ENCODE data around the gene SFXN3. TPM values are rescaled to one million over a fixed set of nuclear protein-coding genes. Genes with fewer than 3 reads are reported as not detected.

Gene SFXN3
- total RNA-seq, 4 donors from 2014 or later = 3.9 to 30.7 (median 9.4) TPM

- H3K4me1 ChIP-seq = peaks cover 11 to 39% (median 13%) of the 10 kb centered on the region in 3 donors
- H3K27ac ChIP-seq = no peak overlapping the region
- intact Hi-C loops (cut with DNase I) = no loop called here
- WGBS, 2 donors = 69 to 73% methylated on average over 8 to 10 of the region's 10 CpGs
- H3K27me3 ChIP-seq = no peaks in the 10 kb centered on the region
- no peak for DNase-seq
- no peak overlapping the region for H3K4me3 ChIP-seq
- TF ChIP-seq POLR2A (IDR thresholded peaks at IDR 0.05) (no peak), CTCF (IDR thresholded peaks at IDR 0.05) (no peak)
- peaks cover 6 to 59% (median 37%) of the 10 kb centered on the region in 3 donors for H3K36me3 ChIP-seq
- no peaks in the 10 kb centered on the region for H3K9me3 ChIP-seq
These were observed 5.1 kb downstream of the SFXN3 start for GRCh38 chr10:101035916-101036702.

GRCh38 chr10:101036726-101037125 lies 5.7 kb downstream of the SFXN3 start:
- intact Hi-C loops (cut with DNase I) = no loop called here
- 75 to 100% methylated on average over 1 to 2 of the region's 7 CpGs for WGBS, 2 donors
- H3K36me3 ChIP-seq = peaks cover 6 to 59% (median 37%) of the 10 kb centered on the region in 3 donors

GRCh38 chr10:101038484-101038883 lies 7.5 kb downstream of the SFXN3 start:
- H3K9me3 ChIP-seq = no peaks in the 10 kb centered on the region
- 78 to 85% methylated on average over 5 of the region's 5 CpGs for WGBS, 2 donors
- intact Hi-C loops (cut with DNase I) = no loop called here
- TF ChIP-seq CTCF (IDR thresholded peaks at IDR 0.05) = no peak
- TF ChIP-seq POLR2A (IDR thresholded peaks at IDR 0.05) = no peak
- H3K4me3 ChIP-seq = no peak overlapping the region
- no peak for DNase-seq
- H3K27ac ChIP-seq = no peak overlapping the region
- H3K36me3 ChIP-seq = peaks cover 6 to 59% (median 37%) of the 10 kb centered on the region in 3 donors
- peaks cover 10 to 36% (median 17%) of the 10 kb centered on the region in 3 donors for H3K4me1 ChIP-seq
- no peaks in the 10 kb centered on the region for H3K27me3 ChIP-seq

More at GRCh38 chr10:101036726-101037125, 5.7 kb downstream of the SFXN3 start:
- H3K4me1 ChIP-seq = peaks cover 10 to 39% (median 13%) of the 10 kb centered on the region in 3 donors
- H3K4me3 ChIP-seq = no peak overlapping the region
- TF ChIP-seq POLR2A (IDR thresholded peaks at IDR 0.05) = no peak
- no peaks in the 10 kb centered on the region for H3K9me3 ChIP-seq
- no peak for DNase-seq
- no peak overlapping the region for H3K27ac ChIP-seq
- no peaks in the 10 kb centered on the region for H3K27me3 ChIP-seq

- no peak for TF ChIP-seq CTCF (IDR thresholded peaks at IDR 0.05)
- no peak for TF ChIP-seq POLR2A (IDR thresholded peaks at IDR 0.05)
- peaks cover 6 to 54% (median 33%) of the 10 kb centered on the region in 3 donors for H3K36me3 ChIP-seq
- peaks cover 10 to 27% (median 15%) of the 10 kb centered on the region in 3 donors for H3K4me1 ChIP-seq
- H3K4me3 ChIP-seq = no peak overlapping the region
- DNase-seq = no peak
- H3K27ac ChIP-seq = no peak overlapping the region
- no peaks in the 10 kb centered on the region for H3K9me3 ChIP-seq
- intact Hi-C loops (cut with DNase I) = no loop called here
- H3K27me3 ChIP-seq = peaks cover 0 to under 1% (median 0%) of the 10 kb centered on the region in 4 donors
- WGBS, 2 donors = 92 to 100% methylated on average over 2 to 3 of the region's 3 CpGs
These were observed 9.0 kb downstream of the SFXN3 start for GRCh38 chr10:101040061-101040460.

GRCh38 chr10:101040851-101041250 lies 9.8 kb downstream of the SFXN3 start:
- DNase-seq = no peak
- Histone ChIP-seq H3K27ac (no peak overlapping the region), H3K4me3 (no peak overlapping the region), H3K9me3 (no peaks in the 10 kb centered on the region), H3K4me1 (peaks cover 10 to 27% (median 15%) of the 10 kb centered on the region in 3 donors), H3K36me3 (peaks cover 6 to 46% (median 29%) of the 10 kb centered on the region in 3 donors), H3K27me3 (peaks cover 0 to 6% (median 0%) of the 10 kb centered on the region in 4 donors)
- intact Hi-C loops (cut with DNase I) = no loop called here
- TF ChIP-seq CTCF (IDR thresholded peaks at IDR 0.05) (no peak), POLR2A (IDR thresholded peaks at IDR 0.05) (no peak)
- 17 to 50% methylated on average over 1 of the region's 2 CpGs for WGBS, 2 donors

All from esophagus squamous epithelium (tissue), 5 donors.